ENCODE measurements around the gene MDP1.

Gene MDP1

DNA sequence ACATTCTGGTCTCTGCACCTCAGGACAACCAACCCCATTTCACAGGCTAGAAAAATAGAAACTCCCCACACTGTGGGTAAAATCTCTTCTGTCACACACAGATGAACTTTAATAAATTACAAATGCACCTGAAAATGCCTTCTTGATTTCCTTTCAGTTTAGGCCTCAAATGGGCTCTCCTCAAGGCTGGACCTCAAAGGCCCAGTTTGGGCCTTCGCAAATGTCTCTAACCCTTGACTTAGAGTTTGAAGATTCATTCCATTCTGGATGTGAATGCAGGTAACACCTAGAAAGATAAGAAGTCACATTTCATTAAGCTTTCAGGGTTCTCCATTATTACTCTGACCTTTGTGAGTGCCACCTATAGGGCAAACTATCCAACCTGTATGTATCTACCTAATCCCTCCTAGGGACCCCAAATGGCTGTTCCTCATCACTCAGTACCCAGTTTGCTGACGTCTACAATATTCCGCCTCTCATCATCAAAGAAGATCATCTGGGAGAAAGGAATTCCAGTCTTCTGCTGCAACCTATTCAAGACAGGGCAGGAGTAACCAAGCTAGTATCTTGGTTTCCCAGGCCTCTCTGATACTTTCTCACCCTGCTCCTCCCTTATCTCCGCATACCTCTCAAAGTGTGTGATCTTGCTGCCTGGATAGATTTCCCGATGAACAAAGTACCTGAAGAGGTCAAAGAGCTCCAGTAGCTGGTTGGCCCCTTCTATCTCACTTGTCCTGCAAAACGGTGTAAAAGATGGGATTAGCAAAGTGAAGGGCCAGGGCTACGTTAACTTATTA is 1.8 kb downstream of the MDP1 start:
- TF ChIP-seq, protein P1, sequence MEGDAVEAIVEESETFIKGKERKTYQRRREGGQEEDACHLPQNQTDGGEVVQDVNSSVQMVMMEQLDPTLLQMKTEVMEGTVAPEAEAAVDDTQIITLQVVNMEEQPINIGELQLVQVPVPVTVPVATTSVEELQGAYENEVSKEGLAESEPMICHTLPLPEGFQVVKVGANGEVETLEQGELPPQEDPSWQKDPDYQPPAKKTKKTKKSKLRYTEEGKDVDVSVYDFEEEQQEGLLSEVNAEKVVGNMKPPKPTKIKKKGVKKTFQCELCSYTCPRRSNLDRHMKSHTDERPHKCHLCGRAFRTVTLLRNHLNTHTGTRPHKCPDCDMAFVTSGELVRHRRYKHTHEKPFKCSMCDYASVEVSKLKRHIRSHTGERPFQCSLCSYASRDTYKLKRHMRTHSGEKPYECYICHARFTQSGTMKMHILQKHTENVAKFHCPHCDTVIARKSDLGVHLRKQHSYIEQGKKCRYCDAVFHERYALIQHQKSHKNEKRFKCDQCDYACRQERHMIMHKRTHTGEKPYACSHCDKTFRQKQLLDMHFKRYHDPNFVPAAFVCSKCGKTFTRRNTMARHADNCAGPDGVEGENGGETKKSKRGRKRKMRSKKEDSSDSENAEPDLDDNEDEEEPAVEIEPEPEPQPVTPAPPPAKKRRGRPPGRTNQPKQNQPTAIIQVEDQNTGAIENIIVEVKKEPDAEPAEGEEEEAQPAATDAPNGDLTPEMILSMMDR (IDR thresholded peaks at IDR 0.05; ENCODE audit: control extremely low read depth, extremely low read depth, low read depth, missing control alignments), result no peak
- POLR2A ChIA-PET, result interaction anchor here (0.6 to 2.0 kb wide), 11 partner anchors 15 to 216 kb away, joined by 3 to 14 read pairs (median 4); partner anchors contain the start of genes CBLN3, EMC9, IRF9 and KHNYN
- DNase-seq (ENCODE audit: extremely low spot score), result no peak
- CTCF ChIA-PET, result interaction anchor here (0.7 to 5.2 kb wide), 19 partner anchors 8 to 123 kb away, joined by 3 to 42 read pairs (median 5); partner anchors contain the start of genes CIDEB, DHRS1, IRF9 and NOP9

DNA sequence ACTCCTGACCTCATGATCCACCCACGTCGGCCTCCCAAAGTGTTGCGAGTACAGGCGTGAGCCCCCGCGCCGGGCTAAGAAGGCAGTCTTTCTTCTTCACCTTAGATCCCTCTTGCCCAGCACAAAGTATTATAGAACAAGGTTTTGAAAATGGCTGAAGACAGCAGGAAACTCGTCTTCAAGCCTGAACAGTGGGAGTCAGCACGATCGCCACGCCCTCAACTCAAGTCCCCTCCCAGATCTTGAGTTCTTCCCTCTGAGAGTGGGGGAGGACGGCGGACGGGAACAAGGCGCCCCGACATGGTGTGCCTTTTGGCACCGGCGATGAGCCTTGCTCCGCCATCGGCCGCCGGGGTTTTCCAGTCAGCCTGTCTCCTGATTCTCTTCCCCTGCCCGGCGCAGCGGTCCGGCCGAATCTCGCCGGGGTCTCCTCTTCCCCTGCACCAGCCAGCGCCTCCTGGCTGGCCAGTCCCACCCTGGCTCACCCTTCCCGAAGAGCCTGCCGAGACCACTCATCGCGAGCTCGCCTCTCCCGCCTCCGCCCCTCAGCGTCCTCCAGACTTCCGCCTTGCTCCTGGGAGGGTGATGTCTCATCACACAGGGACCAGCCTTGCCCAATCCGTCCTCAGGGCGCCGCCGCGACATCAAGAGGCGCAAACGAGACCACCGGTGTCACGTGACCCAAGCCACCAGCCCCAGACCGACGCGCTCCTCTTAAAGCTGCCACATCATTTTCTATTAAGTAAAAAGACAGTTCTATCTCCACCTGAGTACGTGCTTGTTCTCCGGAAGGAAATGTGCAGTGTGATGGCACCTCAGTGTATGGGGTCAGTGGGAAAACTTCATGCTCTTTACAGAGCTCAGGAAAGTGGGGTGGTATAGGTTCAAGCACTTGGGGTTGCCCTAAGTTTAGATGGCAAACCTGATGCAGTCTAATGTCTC is 2.7 kb downstream of the MDP1 start, which contains the start of gene CHMP4A:
TSS of gene CHMP4A (minus strand) at position 565 of the 942 bp plus-strand sequence. CDS start at position 516, 49 bp downstream.
- ChIA-PET CTCF (interaction anchor here (0.7 to 5.2 kb wide), 15 partner anchors 9 to 218 kb away, joined by 3 to 42 read pairs (median 5); partner anchors contain the start of genes CIDEB, IRF9, PSME1 and RABGGTA), POLR2A (interaction anchor here (0.6 to 2.0 kb wide), 9 partner anchors 17 to 216 kb away, joined by 3 to 14 read pairs (median 3); partner anchors contain the start of genes CBLN3, EMC9, IRF9 and KHNYN)
- peak; percentile 97 for DNase-seq (ENCODE audit: extremely low spot score)
- TF ChIP-seq, protein P1 (IDR thresholded peaks at IDR 0.05; ENCODE audit: control extremely low read depth, extremely low read depth, low read depth, missing control alignments), result peak; percentile 8

DNA sequence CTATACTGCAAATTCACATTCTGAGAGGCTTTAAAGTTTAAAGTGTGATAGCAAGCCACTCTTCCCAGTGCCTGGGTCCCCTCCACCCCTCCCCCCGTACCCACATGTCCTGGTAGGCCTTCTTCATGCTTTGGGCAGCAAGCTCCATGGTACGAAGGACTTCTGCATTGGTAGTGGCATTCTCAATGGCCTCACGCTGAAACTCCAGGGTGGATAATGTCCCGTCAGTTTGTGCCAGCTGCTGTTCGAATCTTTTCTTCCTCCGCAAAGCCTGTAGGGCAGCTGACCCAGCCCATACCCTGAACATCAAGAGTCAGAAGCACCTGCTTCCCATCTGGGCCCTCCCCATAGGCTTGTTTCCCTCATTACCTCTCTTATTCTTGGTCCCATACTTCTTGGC is 4.6 kb downstream of the MDP1 start:
- POLR2A ChIA-PET, result no interaction called here

DNA sequence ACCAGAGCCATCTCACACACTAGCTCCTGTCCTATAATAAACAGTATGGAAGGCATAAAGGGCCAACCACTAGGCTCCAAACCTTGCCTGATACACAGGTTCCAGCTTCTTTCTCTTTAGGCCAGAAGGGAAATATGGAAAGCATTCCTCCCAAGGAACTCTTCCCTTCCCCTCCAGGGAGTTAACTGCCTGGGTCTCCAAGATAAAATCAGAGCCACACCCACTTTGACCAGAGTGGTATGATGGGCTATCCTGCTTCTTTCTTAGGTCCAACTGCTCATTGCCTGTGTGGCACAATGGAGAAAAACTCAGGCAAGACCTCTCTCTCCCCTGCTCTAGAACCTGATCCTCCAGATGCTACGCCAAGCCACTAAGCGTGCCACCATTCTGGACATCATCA is 8.2 kb downstream of the MDP1 start:
- DNase-seq (ENCODE audit: extremely low spot score), result no peak
- TF ChIP-seq, protein P1 (IDR thresholded peaks at IDR 0.05; ENCODE audit: control extremely low read depth, extremely low read depth, low read depth, missing control alignments), result no peak
- ChIA-PET POLR2A (interaction anchor here (0.6 to 0.7 kb wide), 2 partner anchors 64 to 136 kb away, joined by 3 read pairs; partner anchors contain the start of genes CPNE6 and RABGGTA), CTCF (interaction anchor here (0.6 to 2.4 kb wide), 4 partner anchors 8 to 46 kb away, joined by 3 to 17 read pairs (median 4); partner anchors contain the start of genes IRF9, MDP1 and TM9SF1)

More for the DNA sequence above, 4.6 kb downstream of the MDP1 start:
- CTCF ChIA-PET, result interaction anchor here (1.0 to 5.2 kb wide), 9 partner anchors 9 to 220 kb away, joined by 3 to 42 read pairs (median 4); partner anchors contain the start of genes CIDEB, IRF9, LTB4R2 and TINF2
- TF ChIP-seq, protein P1 (IDR thresholded peaks at IDR 0.05; ENCODE audit: control extremely low read depth, extremely low read depth, low read depth, missing control alignments), result no peak
- no peak for DNase-seq (ENCODE audit: extremely low spot score)

DNA sequence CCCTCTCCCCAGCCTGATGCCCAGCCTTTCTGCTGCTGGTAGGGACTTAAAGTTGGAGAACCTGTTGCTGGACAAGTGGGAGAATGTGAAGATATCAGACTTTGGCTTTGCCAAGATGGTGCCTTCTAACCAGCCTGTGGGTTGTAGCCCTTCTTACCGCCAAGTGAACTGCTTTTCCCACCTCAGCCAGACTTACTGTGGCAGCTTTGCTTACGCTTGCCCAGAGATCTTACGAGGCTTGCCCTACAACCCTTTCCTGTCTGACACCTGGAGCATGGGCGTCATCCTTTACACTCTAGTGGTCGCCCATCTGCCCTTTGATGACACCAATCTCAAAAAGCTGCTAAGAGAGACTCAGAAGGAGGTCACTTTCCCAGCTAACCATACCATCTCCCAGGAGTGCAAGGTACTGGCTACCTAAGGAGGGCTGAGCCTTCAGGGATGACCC is 8.7 kb downstream of the MDP1 start:
- POLR2A ChIA-PET, result interaction anchor here (0.7 to 1.4 kb wide), 2 partner anchors 12 to 64 kb away, joined by 3 to 5 read pairs; partner anchors contain the start of genes RABGGTA and TM9SF1
- no peak for DNase-seq (ENCODE audit: extremely low spot score)
- TF ChIP-seq, protein P1 (IDR thresholded peaks at IDR 0.05; ENCODE audit: control extremely low read depth, extremely low read depth, low read depth, missing control alignments), result no peak
- CTCF ChIA-PET, result interaction anchor here (0.9 to 2.4 kb wide), 4 partner anchors 8 to 69 kb away, joined by 3 to 17 read pairs (median 4); partner anchors contain the start of genes IRF9, MDP1 and TM9SF1
